HepG2 (cell line): ENCODE data around the gene MYCBP2. TPM values are rescaled to one million over a fixed set of nuclear protein-coding genes. Genes with fewer than 3 reads are reported as not detected.

ENCODE experiments used
- ATAC-seq: fragments of 200-7000 bp; cut with Tn5 transposase; 3 replicates; pipeline ENCODE4 v1.9.1; 2020; ENCODE audit warnings: mild to moderate bottlenecking, moderate library complexity
- BruUV-seq: library from RNA; stranded (reverse); fragments of 400-500 nt; replicated peaks from 2 replicates; lab custom pipeline; 2021; lab: Mats Ljungman, UMichigan
- CTCF ChIA-PET: fragments of 300-600 bp; formaldehyde crosslinking; extraction: SDS; loops from one replicate; lab custom pipeline; 2021; ENCODE audit warnings: low total read pairs, inconsistent platforms, low intra/inter-chr PET ratio; lab: Yijun Ruan, JAX
- POLR2A ChIA-PET: fragments of 350-600 bp; sonication (Branson Sonifier 250); formaldehyde crosslinking; loops from one replicate; lab custom pipeline; 2020; ENCODE audit warnings: antibody characterized with exemption, inconsistent platforms; lab: Yijun Ruan, JAX
- DNase-seq: peaks from one replicate; pipeline ENCODE4 v3.0.0-alpha.2; 2015; ENCODE audit warnings: low spot score
- FAIRE-seq: peaks from 3 replicates; lab custom pipeline; 2011; peaks lifted over from hg19 to GRCh38; lab: Jason Lieb, UNC
- H2AFZ ChIP-seq: one replicate; pipeline ENCODE4 v1.6.1; 2011; ENCODE audit warnings: low read length, inconsistent platforms
- H3K27ac ChIP-seq: fragments of 300-600 bp; 3 replicates; pipeline ENCODE4 v1.8.0; 2011; ENCODE audit warnings: mixed run types, mild to moderate bottlenecking, mixed read lengths, low read length, inconsistent platforms; ENCODE audit not compliant: insufficient read depth; ENCODE audit errors: extremely low read length
- H3K27me3 ChIP-seq, 2 experiments: fragments of 200-600 bp in 1 of 2; 2 replicates in 1 of 2; 3 replicates in 1 of 2; pipeline versions ENCODE4 v1.6.0 to v1.8.0; 2011; ENCODE audit warnings: low read length in 2 of 2, mild to moderate bottlenecking in 2 of 2, moderate library complexity in 2 of 2, inconsistent platforms in 1 of 2; ENCODE audit not compliant: insufficient read depth in 2 of 2, control insufficient read depth in 1 of 2
- H3K36me3 ChIP-seq, 2 experiments: fragments of 200-600 bp in 1 of 2; replicated peaks in 1 of 2; 2 replicates in 1 of 2; 3 replicates in 1 of 2; pipeline versions ENCODE4 v1.5.1 to v1.8.0; 2011; ENCODE audit warnings: low read length in 2 of 2, inconsistent platforms in 1 of 2; ENCODE audit not compliant: insufficient read depth in 2 of 2, control insufficient read depth in 1 of 2
- H3K4me1 ChIP-seq: 2 replicates; pipeline ENCODE4 v1.5.1; 2012; ENCODE audit warnings: low read length, inconsistent platforms; ENCODE audit not compliant: insufficient read depth
- H3K4me2 ChIP-seq: 2 replicates; pipeline ENCODE4 v1.6.0; 2011; ENCODE audit warnings: low read depth, low read length, inconsistent platforms
- H3K4me3 ChIP-seq, 3 experiments: fragments of 200-600 bp in 1 of 3; sonication (generic), shearing (Covaris generic) in 1 of 3; replicated peaks in 1 of 3; 2 replicates each; pipeline ENCODE4 v1.5.1; 2011 to 2016; ENCODE audit warnings: low read length in 3 of 3, inconsistent platforms in 2 of 3, low read depth in 2 of 3, mild to moderate bottlenecking in 2 of 3, control low read depth in 1 of 3, mixed read lengths in 1 of 3; ENCODE audit not compliant: insufficient read depth in 1 of 3
- H3K79me2 ChIP-seq: one replicate; pipeline ENCODE4 v1.6.1; 2011; ENCODE audit warnings: low read length, inconsistent platforms; ENCODE audit not compliant: insufficient read depth
- H3K9ac ChIP-seq: 2 replicates; pipeline ENCODE4 v1.6.0; 2011; ENCODE audit warnings: mild to moderate bottlenecking, low read depth, low read length, inconsistent platforms; ENCODE audit not compliant: insufficient read depth
- H3K9me3 ChIP-seq: 2 replicates; pipeline ENCODE4 v1.5.1; 2012; ENCODE audit warnings: mild to moderate bottlenecking, low read length
- H4K20me1 ChIP-seq: 2 replicates; pipeline ENCODE4 v1.6.0; 2011; ENCODE audit warnings: inconsistent platforms, mild to moderate bottlenecking, low read length, moderate library complexity; ENCODE audit not compliant: insufficient read depth
- CREM ChIP-seq, 2 experiments: sonication (generic) in 1 of 2; formaldehyde crosslinking in 1 of 2; IDR thresholded peaks; 2 replicates each; pipeline versions ENCODE4 v1.4.0 to v1.6.1; 2016 to 2020; ENCODE audit warnings: antibody characterized with exemption in 1 of 2, mild to moderate bottlenecking in 1 of 2, missing genetic modification reagents in 1 of 2
- FLYWCH1 ChIP-seq: sonication (generic); formaldehyde crosslinking; IDR thresholded peaks from 2 replicates; pipeline ENCODE4 v1.8.1; 2023; ENCODE audit warnings: mild to moderate bottlenecking, missing genetic modification reagents
- FOXK2 ChIP-seq: fragments of 450-650 bp; IDR thresholded peaks from 2 replicates; pipeline ENCODE4 v1.6.1; 2016
- HNF1A ChIP-seq, 2 experiments: sonication (generic) in 1 of 2; formaldehyde crosslinking in 1 of 2; IDR thresholded peaks; 2 replicates each; pipeline versions ENCODE4 v1.4.0 to v1.6.1; 2016 to 2020; ENCODE audit warnings: borderline replicate concordance in 1 of 2, low read depth in 1 of 2, mild to moderate bottlenecking in 1 of 2, missing genetic modification reagents in 1 of 2
- JARID2 ChIP-seq: sonication (generic); formaldehyde crosslinking; IDR thresholded peaks from 2 replicates; pipeline ENCODE4 v1.8.1; 2023; ENCODE audit warnings: missing genetic modification reagents, inconsistent platforms; ENCODE audit not compliant: insufficient replicate concordance
- NONO ChIP-seq, 2 experiments: fragments of 450-650 bp in 1 of 2; sonication (generic) in 1 of 2; formaldehyde crosslinking in 1 of 2; IDR thresholded peaks in 1 of 2; conservative IDR thresholded peaks in 1 of 2; 2 replicates each; pipeline versions ENCODE4 v1.6.1 to v1.8.0; 2017 to 2022; ENCODE audit warnings: mild to moderate bottlenecking in 1 of 2, missing genetic modification reagents in 1 of 2, moderate library complexity in 1 of 2
- RARA ChIP-seq: IDR thresholded peaks from 2 replicates; pipeline ENCODE4 v1.6.1; 2016; ENCODE audit warnings: missing genetic modification reagents, missing compliant biosample characterization
- SMAD1 ChIP-seq: sonication (generic); formaldehyde crosslinking; IDR thresholded peaks from 2 replicates; pipeline ENCODE4 v1.4.0; 2020; ENCODE audit warnings: missing genetic modification reagents, low read depth, mild to moderate bottlenecking, borderline replicate concordance
- ZBTB3 ChIP-seq: sonication (generic); formaldehyde crosslinking; IDR thresholded peaks from 2 replicates; pipeline ENCODE4 v1.4.0; 2020; ENCODE audit warnings: low read depth, mild to moderate bottlenecking, moderate library complexity, missing genetic modification reagents, borderline replicate concordance
- ZKSCAN5 ChIP-seq: sonication (generic); formaldehyde crosslinking; IDR thresholded peaks from 2 replicates; pipeline ENCODE4 v1.5.1; 2020; ENCODE audit warnings: mild to moderate bottlenecking, missing genetic modification reagents
- ZNF335 ChIP-seq: sonication (generic); formaldehyde crosslinking; IDR thresholded peaks from 2 replicates; pipeline ENCODE4 v1.4.0; 2020; ENCODE audit warnings: missing genetic modification reagents
- ZNF382 ChIP-seq: sonication (generic); formaldehyde crosslinking; IDR thresholded peaks from 2 replicates; pipeline ENCODE4 v1.5.0; 2020; ENCODE audit warnings: missing genetic modification reagents, mild to moderate bottlenecking, borderline replicate concordance
- ZNF775 ChIP-seq: sonication (generic); formaldehyde crosslinking; IDR thresholded peaks from 2 replicates; pipeline ENCODE4 v1.4.0; 2020; ENCODE audit warnings: missing genetic modification reagents, mild to moderate bottlenecking, moderate library complexity, borderline replicate concordance
- WGBS: methylation state at CpG from one replicate; pipeline ENCODE4 v1.1.6; 2017; ENCODE audit warnings: low lambda C conversion rate; 5-methylcytosine and 5-hydroxymethylcytosine counted together
- in situ Hi-C: cut with HindIII; loops from 2 replicates; pipeline ENCODE4 v1.10.0; 2017; ENCODE audit warnings: low pct_unique_long_range_greater_than_20kb; ENCODE audit not compliant: extremely low pct_ligation_motif_present
- intact Hi-C: fragments of 100-400 bp; cut with micrococcal nuclease; formaldehyde crosslinking; loops from one replicate; pipeline ENCODE4 v1.10.0; 2022; ENCODE audit not compliant: unreplicated experiment
- polyA plus RNA-seq, 8 experiments: library from polyadenylated mRNA; depleted of rRNA in 3 of 8; stranded (reverse) in 7 of 8; unstranded in 1 of 8; fragments of >200 nt; fragmentation: Illumina TruSeq in 4 of 8; extraction: Trizol in 4 of 8; gene quantifications; 2 replicates each; pipeline versions ENCODE4 v1.2.1 to v1.2.3, GENCODE V29; 2011 to 2016; ENCODE audit warnings: low read depth in 4 of 8, missing spikeins in 1 of 8, mixed read lengths in 1 of 8; ENCODE audit not compliant: insufficient read depth in 1 of 8
- total RNA-seq, 5 experiments: library from RNA; depleted of rRNA; stranded (reverse); fragments of >200 nt; fragmentation: Illumina TruSeq; extraction: Trizol; gene quantifications; 2 replicates each; pipeline ENCODE4 v1.2.3, GENCODE V29; 2016; ENCODE audit warnings: low read depth in 1 of 5

Gene MYCBP2
- total and polyA plus RNA-seq, 2 of the 13 experiments (the other 11 are each of a cell fraction or from before 2014, with no cell fraction given), result 16.3 to 35.3 TPM

DNA sequence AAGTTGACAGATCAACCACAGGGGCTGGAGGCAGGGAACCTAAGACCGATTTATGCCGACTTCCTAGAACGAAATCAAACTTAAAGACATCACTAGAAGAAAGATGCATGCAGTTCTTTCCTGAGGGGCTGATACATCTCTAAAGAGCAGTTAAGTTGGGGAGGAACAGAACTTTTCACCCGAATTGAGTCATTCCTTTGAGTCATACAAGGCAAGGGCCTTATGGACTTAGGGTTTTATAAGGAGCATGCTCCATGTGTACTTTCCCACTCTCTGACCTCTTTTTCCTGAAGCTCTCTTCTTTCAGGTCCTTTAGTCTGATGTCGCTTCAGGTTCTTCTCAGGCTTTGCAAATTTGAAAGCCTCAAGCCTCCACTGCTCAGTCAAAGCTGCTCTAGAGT is 292.0 kb downstream of the MYCBP2 start:
- intact Hi-C loops, result no loop called here
- DNase-seq (no peak), ATAC-seq (no peak), FAIRE-seq (no peak)
- no peaks in the 10 kb centered on the region for H3K79me2 ChIP-seq
- in situ Hi-C loops, result no loop called here
- no peak overlapping the region for H3K9ac ChIP-seq
- no peaks in the 10 kb centered on the region for H3K4me1 ChIP-seq
- no peaks in the 10 kb centered on the region for H4K20me1 ChIP-seq
- no peaks in the 10 kb centered on the region for H3K36me3 ChIP-seq
- 57% methylated on average over 5 of the region's 5 CpGs for WGBS
- H3K4me2 ChIP-seq, result no peak overlapping the region
- POLR2A ChIA-PET, result no interaction called here
- H3K4me3 ChIP-seq, result no peak overlapping the region
- H3K27ac ChIP-seq, result no peak overlapping the region
- H3K27me3 ChIP-seq, result 0 out of 5 replicates have a peak, but pooled peaks cover 0 to 3% of the 10 kb centered on the region in 2 experiments
- no TSS peak for BruUV-seq
- CTCF ChIA-PET, result no interaction called here
- no peak overlapping the region for H2AFZ ChIP-seq
- H3K9me3 ChIP-seq, result no peaks in the 10 kb centered on the region
- TF ChIP-seq FLYWCH1 (CRISPR knock-in tag), result no peak
- no peak for TF ChIP-seq ZBTB3 (CRISPR knock-in tag)
- TF ChIP-seq NONO (IDR thresholded peaks at IDR 0.05), result no peak
- TF ChIP-seq NONO (CRISPR knock-in tag; conservative IDR thresholded peaks at IDR 0.05), result no peak
- TF ChIP-seq HNF1A (IDR thresholded peaks at IDR 0.05; ENCODE audit: low read depth), result no peak
- no peak for TF ChIP-seq HNF1A (CRISPR knock-in tag; IDR thresholded peaks at IDR 0.05; ENCODE audit: borderline replicate concordance)
- TF ChIP-seq RARA (CRISPR knock-in tag), result no peak
- TF ChIP-seq CREM (IDR thresholded peaks at IDR 0.05), result no peak
- no peak for TF ChIP-seq CREM (CRISPR knock-in tag; IDR thresholded peaks at IDR 0.05)
- TF ChIP-seq SMAD1, result no peak
- no peak for TF ChIP-seq JARID2 (CRISPR knock-in tag)
- TF ChIP-seq ZNF382, result no peak
- TF ChIP-seq ZKSCAN5, result no peak
- no peak for TF ChIP-seq FOXK2
- TF ChIP-seq ZNF335 (CRISPR knock-in tag), result no peak
- TF ChIP-seq ZNF775 (CRISPR knock-in tag), result no peak
- TF ChIP-seq, all 625 proteins: peak for 0
